NCI-H187 treated with DMSO at 0.1 percent for 48 hours (cell line): Measurements from ENCODE around the gene TGFBR3L.
"Not testable (repeated sequence)": the region's sequence is repeated elsewhere in the genome, so short reads cannot be mapped to it uniquely, and the experiment has no call there.

Source experiments
- DNase-seq: peaks from one replicate; lab custom pipeline; 2025; lab: John Stamatoyannopoulos, UW

Gene TGFBR3L

GRCh38 chr19:7961082-7961481, 46.5 kb downstream of the TGFBR3L start:
- DNase-seq: not testable (repeated sequence)

DNA sequence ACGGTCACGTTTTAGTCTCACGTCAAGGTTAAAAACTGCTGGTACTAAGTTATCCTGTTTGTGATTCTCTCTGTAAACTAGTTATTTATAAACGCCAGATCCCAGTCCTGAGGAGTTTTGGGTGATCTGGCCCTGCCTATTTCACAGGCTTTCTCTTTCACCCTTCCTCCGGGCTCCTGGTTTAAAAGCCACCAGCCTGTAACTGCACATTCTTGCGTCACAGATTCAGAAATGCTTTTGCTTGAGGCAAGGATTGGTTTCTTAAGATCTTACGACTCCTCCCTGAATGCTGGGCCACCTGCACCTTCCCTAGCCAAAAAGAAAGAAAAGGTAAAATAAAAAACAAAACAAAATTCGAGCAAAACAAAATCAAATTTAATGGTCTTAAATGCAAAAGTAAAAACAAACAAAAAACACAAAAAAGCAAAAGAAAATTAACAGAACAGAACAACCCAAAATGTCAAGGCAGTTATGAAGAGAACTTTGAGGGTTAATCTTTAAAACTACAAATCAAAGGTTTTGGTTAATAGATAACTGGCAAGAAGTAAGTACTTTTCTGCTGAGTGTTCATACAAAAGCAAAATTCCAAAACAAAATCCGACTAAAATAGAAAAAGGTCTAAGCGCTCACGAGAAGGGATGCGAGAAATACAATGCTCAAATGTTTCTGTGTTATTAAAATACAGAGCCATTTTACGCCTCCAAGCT, 47.4 kb downstream of the TGFBR3L start:
- no peak for DNase-seq

- DNase-seq: no peak
Measured at GRCh38 chr19:7962644-7963268, 48.1 kb downstream of the TGFBR3L start.

GRCh38 chr19:7963566-7963965, 48.9 kb downstream of the TGFBR3L start:
- DNase-seq: no peak

- DNase-seq: no peak
Measured at GRCh38 chr19:7965259-7965841, 50.7 kb downstream of the TGFBR3L start.

- no peak for DNase-seq
Measured at GRCh38 chr19:7965921-7966665, 51.5 kb downstream of the TGFBR3L start.

DNA sequence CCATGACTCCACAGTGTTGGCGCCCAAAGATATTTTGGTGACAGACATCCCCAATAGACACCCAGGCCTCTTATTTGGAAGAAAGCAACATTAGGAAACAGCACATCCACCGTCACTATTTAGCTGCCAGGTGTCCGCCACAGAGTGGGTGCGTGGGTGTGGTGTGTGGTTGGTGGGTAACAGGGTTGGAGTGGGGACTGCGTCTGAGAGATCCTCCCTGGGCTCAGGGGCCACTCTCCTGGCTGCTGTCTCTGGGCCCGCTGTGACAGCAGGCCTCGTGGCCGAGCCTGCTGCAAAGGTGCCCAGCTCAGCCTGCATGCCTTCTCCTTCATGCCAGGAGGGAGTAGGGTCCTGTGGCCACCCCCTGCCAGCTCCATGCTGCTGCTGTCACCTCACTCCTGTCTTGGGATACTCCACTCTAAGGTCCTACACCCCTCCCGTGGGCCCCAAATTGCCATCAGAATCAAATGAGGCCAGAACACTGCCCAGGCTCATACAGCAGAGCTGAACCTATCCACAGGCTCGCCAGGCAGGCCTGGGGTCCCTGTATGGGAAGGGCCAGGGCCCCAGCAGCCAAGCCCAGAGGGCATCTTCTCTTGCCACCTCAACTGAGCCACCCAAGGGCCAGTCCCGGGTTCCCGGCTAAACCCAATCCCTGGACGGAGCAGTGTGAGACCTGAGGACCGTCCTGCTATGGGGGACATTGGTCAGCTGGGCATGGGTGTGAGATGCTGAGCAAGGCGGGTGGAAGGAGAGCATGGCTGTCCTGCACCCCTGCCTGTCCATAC, 53.6 kb downstream of the TGFBR3L start:
- DNase-seq: no peak
